Left renal pelvis (tissue), 4 donors: ENCODE data around the gene SYT1. TPM values are rescaled to one million over a fixed set of nuclear protein-coding genes. Genes with fewer than 3 reads are reported as not detected.

Experiments used
- DNase-seq, 4 donors: peaks; one replicate each; pipeline ENCODE4 v3.0.0-alpha.2; 2013; ENCODE audit warnings: low read depth in 4 of 4, low spot score in 3 of 4
- polyA plus RNA-seq, 4 donors: library from polyadenylated mRNA; unstranded; fragments of 120-200 nt; gene quantifications; one replicate each; pipeline ENCODE4 v1.2.1, GENCODE V29; 2013; ENCODE audit not compliant: insufficient read length in 4 of 4

Gene SYT1
- polyA plus RNA-seq, 4 donors = 18.1 to 54.2 (median 26.3) TPM

GRCh38 chr12:79267580-79267979 lies 403.0 kb downstream of the SYT1 start:
- DNase-seq = no peak

- no peak for DNase-seq
Measured at GRCh38 chr12:79274501-79275064, 410.0 kb downstream of the SYT1 start.

- no peak for DNase-seq
Measured at GRCh38 chr12:79275631-79276030, 411.1 kb downstream of the SYT1 start.

GRCh38 chr12:79283364-79283763 lies 418.8 kb downstream of the SYT1 start:
- DNase-seq = no peak

GRCh38 chr12:79288911-79289310 lies 424.3 kb downstream of the SYT1 start:
- DNase-seq = no peak

- DNase-seq = no peak
Measured at GRCh38 chr12:79291711-79292110, 427.1 kb downstream of the SYT1 start.

GRCh38 chr12:79294590-79294989 lies 430.0 kb downstream of the SYT1 start:
- no peak for DNase-seq

- no peak for DNase-seq
Measured at GRCh38 chr12:79295572-79295971, 431.0 kb downstream of the SYT1 start.

- no peak for DNase-seq
Measured at GRCh38 chr12:79296133-79296532, 431.6 kb downstream of the SYT1 start.

- DNase-seq = no peak
Measured at GRCh38 chr12:79296871-79297270, 432.3 kb downstream of the SYT1 start.

GRCh38 chr12:79298506-79298905 lies 433.9 kb downstream of the SYT1 start:
- DNase-seq = no peak

GRCh38 chr12:79299447-79300198 lies 435.0 kb downstream of the SYT1 start:
- no peak for DNase-seq

GRCh38 chr12:79300199-79300568 lies 435.6 kb downstream of the SYT1 start:
- DNase-seq = no peak

- no peak for DNase-seq
Measured at GRCh38 chr12:79301181-79301580, 436.6 kb downstream of the SYT1 start.

- DNase-seq = no peak
Measured at GRCh38 chr12:79302162-79302814, 437.7 kb downstream of the SYT1 start.

GRCh38 chr12:79307340-79307739 lies 442.8 kb downstream of the SYT1 start:
- DNase-seq = no peak

GRCh38 chr12:79309039-79309438 lies 444.5 kb downstream of the SYT1 start:
- DNase-seq = no peak

- DNase-seq = no peak
Measured at GRCh38 chr12:79317179-79317847, 452.7 kb downstream of the SYT1 start.

- DNase-seq = no peak
Measured at GRCh38 chr12:79322905-79323304, 458.3 kb downstream of the SYT1 start.

- DNase-seq = no peak
Measured at GRCh38 chr12:79324571-79324970, 460.0 kb downstream of the SYT1 start.

GRCh38 chr12:79326222-79326621 lies 461.6 kb downstream of the SYT1 start:
- DNase-seq = no peak

- no peak for DNase-seq
Measured at GRCh38 chr12:79326663-79327062, 462.1 kb downstream of the SYT1 start.
